ENCODE data around the gene PUSL1.

Gene PUSL1

DNA sequence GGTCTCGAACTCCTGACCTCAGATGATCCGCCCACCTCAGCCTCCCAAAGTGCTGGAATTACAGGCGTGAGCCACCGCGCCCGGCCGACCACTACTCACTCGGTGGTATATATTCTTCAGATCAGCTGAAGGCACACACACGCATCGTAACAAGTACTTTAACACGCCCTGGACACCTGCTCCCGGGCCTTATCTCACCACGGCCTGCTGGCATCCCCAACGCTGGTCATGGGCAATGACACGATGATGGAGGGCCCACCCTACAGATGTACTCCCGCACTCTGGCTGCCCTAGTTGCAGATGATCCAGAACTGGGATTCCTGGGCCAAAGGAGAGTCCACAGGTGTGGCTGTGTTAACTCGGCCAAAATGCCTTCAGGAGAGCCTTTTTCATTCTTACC lies 46.3 kb upstream of the PUSL1 start:
- CTCF ChIA-PET, result no interaction called here
- TF ChIP-seq SUZ12 (IDR thresholded peaks at IDR 0.05), result no peak
- no peak for TF ChIP-seq ARNT (IDR thresholded peaks at IDR 0.05)
- TF ChIP-seq L3MBTL2 (conservative IDR thresholded peaks at IDR 0.05), result no peak
- no peak for TF ChIP-seq SP1 (IDR thresholded peaks at IDR 0.05)
- TF ChIP-seq LEF1 (IDR thresholded peaks at IDR 0.05; ENCODE audit: borderline replicate concordance), result no peak
- TF ChIP-seq BHLHE40 (IDR thresholded peaks at IDR 0.05; ENCODE audit: borderline replicate concordance), result no peak
- TF ChIP-seq TARDBP (IDR thresholded peaks at IDR 0.05), result no peak
- no peak for TF ChIP-seq CTBP1 (IDR thresholded peaks at IDR 0.05; ENCODE audit: borderline replicate concordance)
- no peak for DNase-seq (ENCODE audit: extremely low spot score)
- POLR2A ChIA-PET, result interaction anchor here (1.1 kb wide), 1 partner anchor 9 kb away, joined by 3 read pairs; no protein-coding TSS in a partner anchor

- ChIA-PET POLR2A (no interaction called here), CTCF (no interaction called here)
- no peak for DNase-seq (ENCODE audit: extremely low spot score)
- TF ChIP-seq ZNF384 (IDR thresholded peaks at IDR 0.05) (no peak), BHLHE40 (IDR thresholded peaks at IDR 0.05; ENCODE audit: borderline replicate concordance) (no peak), TARDBP (IDR thresholded peaks at IDR 0.05) (no peak), FOXK2 (IDR thresholded peaks at IDR 0.05) (no peak), NFRKB (IDR thresholded peaks at IDR 0.05) (no peak)
Observed at GRCh38 chr1:1262758-1263157, 45.6 kb upstream of the PUSL1 start.

DNA sequence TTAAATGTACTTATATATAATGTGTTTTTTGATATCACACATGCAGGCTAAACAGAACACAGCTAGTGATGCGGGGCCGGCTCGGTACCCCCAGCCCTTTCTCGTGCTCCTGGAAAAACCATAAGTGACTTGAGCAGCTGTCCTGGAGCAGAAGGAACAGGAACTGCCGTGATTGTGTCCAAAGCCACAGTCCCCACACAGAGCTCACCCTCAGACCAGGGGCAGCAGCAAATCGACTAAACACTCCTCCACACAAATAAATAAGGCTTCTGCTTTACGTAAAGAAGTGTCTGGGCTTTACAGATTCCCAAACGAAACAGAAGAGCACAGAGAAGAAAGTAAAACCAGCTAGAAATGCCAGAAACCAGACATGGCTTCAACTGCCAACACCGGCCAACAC lies 44.4 kb upstream of the PUSL1 start:
- no peak for TF ChIP-seq BHLHE40 (IDR thresholded peaks at IDR 0.05; ENCODE audit: borderline replicate concordance)
- no peak for TF ChIP-seq L3MBTL2 (conservative IDR thresholded peaks at IDR 0.05)
- TF ChIP-seq ZNF384 (IDR thresholded peaks at IDR 0.05), result no peak
- TF ChIP-seq, protein P1, sequence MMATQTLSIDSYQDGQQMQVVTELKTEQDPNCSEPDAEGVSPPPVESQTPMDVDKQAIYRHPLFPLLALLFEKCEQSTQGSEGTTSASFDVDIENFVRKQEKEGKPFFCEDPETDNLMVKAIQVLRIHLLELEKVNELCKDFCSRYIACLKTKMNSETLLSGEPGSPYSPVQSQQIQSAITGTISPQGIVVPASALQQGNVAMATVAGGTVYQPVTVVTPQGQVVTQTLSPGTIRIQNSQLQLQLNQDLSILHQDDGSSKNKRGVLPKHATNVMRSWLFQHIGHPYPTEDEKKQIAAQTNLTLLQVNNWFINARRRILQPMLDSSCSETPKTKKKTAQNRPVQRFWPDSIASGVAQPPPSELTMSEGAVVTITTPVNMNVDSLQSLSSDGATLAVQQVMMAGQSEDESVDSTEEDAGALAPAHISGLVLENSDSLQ (IDR thresholded peaks at IDR 0.05), result no peak
- no peak for TF ChIP-seq FOXA1 (IDR thresholded peaks at IDR 0.05)
- TF ChIP-seq HDGF (IDR thresholded peaks at IDR 0.05; ENCODE audit: borderline replicate concordance), result no peak
- TF ChIP-seq NFRKB (IDR thresholded peaks at IDR 0.05), result no peak
- no peak for TF ChIP-seq TARDBP (IDR thresholded peaks at IDR 0.05)
- TF ChIP-seq ARNT (IDR thresholded peaks at IDR 0.05), result no peak
- TF ChIP-seq SP1 (IDR thresholded peaks at IDR 0.05), result no peak
- TF ChIP-seq LEF1 (IDR thresholded peaks at IDR 0.05; ENCODE audit: borderline replicate concordance), result no peak
- TF ChIP-seq FOXM1 (IDR thresholded peaks at IDR 0.05; ENCODE audit: borderline replicate concordance), result no peak
- CTCF ChIA-PET, result no interaction called here
- POLR2A ChIA-PET, result no interaction called here
- DNase-seq (ENCODE audit: extremely low spot score), result no peak

GRCh38 chr1:1264868-1265272 lies 43.5 kb upstream of the PUSL1 start:
- ChIA-PET POLR2A (no interaction called here), CTCF (no interaction called here)
- TF ChIP-seq TARDBP (IDR thresholded peaks at IDR 0.05) (no peak), CTBP1 (IDR thresholded peaks at IDR 0.05; ENCODE audit: borderline replicate concordance) (no peak), ELF4 (IDR thresholded peaks at IDR 0.05) (no peak), L3MBTL2 (conservative IDR thresholded peaks at IDR 0.05) (no peak), SP1 (IDR thresholded peaks at IDR 0.05) (no peak), NFRKB (IDR thresholded peaks at IDR 0.05) (no peak), ARNT (IDR thresholded peaks at IDR 0.05) (no peak), LEF1 (IDR thresholded peaks at IDR 0.05; ENCODE audit: borderline replicate concordance) (no peak), HDGF (IDR thresholded peaks at IDR 0.05; ENCODE audit: borderline replicate concordance) (no peak), BHLHE40 (IDR thresholded peaks at IDR 0.05; ENCODE audit: borderline replicate concordance) (no peak)
- TF ChIP-seq, protein P1 (IDR thresholded peaks at IDR 0.05), result no peak
- peak; percentile 54 for DNase-seq (ENCODE audit: extremely low spot score)

DNA sequence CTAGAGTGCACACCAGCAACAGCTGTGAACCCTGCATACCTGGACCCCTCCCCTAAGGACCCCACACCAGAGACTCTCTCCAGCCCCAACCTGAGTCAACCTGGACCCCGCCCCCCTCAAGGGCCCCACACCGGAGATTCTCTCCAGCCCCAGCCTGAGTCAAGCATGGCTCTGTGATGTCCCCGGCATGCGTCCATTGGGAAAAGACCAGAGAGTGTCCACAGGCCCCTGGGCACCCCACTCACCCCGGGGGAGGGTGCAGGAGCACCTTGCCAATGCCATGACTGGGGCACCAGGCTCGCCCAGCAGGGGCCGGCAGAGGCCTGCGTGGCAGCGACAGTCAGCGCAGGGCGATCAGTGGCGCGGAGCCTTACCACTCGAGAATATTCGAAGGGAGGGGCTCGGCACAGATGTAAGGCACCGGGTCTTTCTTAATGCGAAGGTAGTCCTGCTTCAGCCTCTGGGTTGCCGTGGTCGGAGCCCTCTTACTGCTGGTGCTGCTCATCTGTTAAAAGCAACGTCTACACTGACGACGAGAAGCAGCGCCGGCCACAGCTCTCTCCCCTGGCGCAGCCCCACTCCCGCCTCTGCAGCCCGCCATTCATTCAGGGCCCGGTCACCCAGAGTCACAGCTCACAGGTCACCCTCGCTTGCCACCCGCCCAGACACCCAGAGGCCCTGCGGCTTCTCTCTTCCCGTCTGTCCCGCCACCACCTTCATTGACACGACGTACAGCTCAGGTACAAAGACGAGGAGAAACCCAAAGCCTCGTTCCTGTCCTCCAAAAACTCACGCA lies 40.7 kb upstream of the PUSL1 start:
- CTCF ChIA-PET, result no interaction called here
- TF ChIP-seq SUZ12 (IDR thresholded peaks at IDR 0.05) (no peak), FOXM1 (IDR thresholded peaks at IDR 0.05; ENCODE audit: borderline replicate concordance) (no peak), ELF4 (IDR thresholded peaks at IDR 0.05) (no peak), HDGF (IDR thresholded peaks at IDR 0.05; ENCODE audit: borderline replicate concordance) (no peak), NFRKB (IDR thresholded peaks at IDR 0.05) (no peak), L3MBTL2 (conservative IDR thresholded peaks at IDR 0.05) (no peak), ZNF384 (IDR thresholded peaks at IDR 0.05) (no peak), ARNT (IDR thresholded peaks at IDR 0.05) (no peak), SP1 (IDR thresholded peaks at IDR 0.05) (no peak), FOXK2 (IDR thresholded peaks at IDR 0.05) (no peak), FOXA1 (IDR thresholded peaks at IDR 0.05) (no peak), BHLHE40 (IDR thresholded peaks at IDR 0.05; ENCODE audit: borderline replicate concordance) (no peak), LEF1 (IDR thresholded peaks at IDR 0.05; ENCODE audit: borderline replicate concordance) (no peak), TARDBP (IDR thresholded peaks at IDR 0.05) (no peak), CTBP1 (IDR thresholded peaks at IDR 0.05; ENCODE audit: borderline replicate concordance) (no peak)
- TF ChIP-seq, protein P1 (IDR thresholded peaks at IDR 0.05), result no peak
- no peak for DNase-seq (ENCODE audit: extremely low spot score)
- POLR2A ChIA-PET, result no interaction called here

GRCh38 chr1:1268284-1268682 lies 40.1 kb upstream of the PUSL1 start:
- TF ChIP-seq ARNT (IDR thresholded peaks at IDR 0.05) (no peak), L3MBTL2 (conservative IDR thresholded peaks at IDR 0.05) (no peak), LEF1 (IDR thresholded peaks at IDR 0.05; ENCODE audit: borderline replicate concordance) (no peak), ZNF384 (IDR thresholded peaks at IDR 0.05) (no peak), ELF4 (IDR thresholded peaks at IDR 0.05) (no peak)
- ChIA-PET POLR2A (no interaction called here), CTCF (no interaction called here)
- DNase-seq (ENCODE audit: extremely low spot score), result no peak

Data from HEK293T (cell line).